HepG2 (cell line): ENCODE data around the gene ZNF488. TPM values are rescaled to one million over a fixed set of nuclear protein-coding genes. Genes with fewer than 3 reads are reported as not detected.

Experiments used
- ATAC-seq: fragments of 200-7000 bp; cut with Tn5 transposase; 3 replicates; pipeline ENCODE4 v1.9.1; 2020; ENCODE audit warnings: mild to moderate bottlenecking, moderate library complexity
- BruUV-seq: library from RNA; stranded (reverse); fragments of 400-500 nt; replicated peaks from 2 replicates; lab custom pipeline; 2021; lab: Mats Ljungman, UMichigan
- CTCF ChIA-PET: fragments of 300-600 bp; formaldehyde crosslinking; extraction: SDS; loops from one replicate; lab custom pipeline; 2021; ENCODE audit warnings: low total read pairs, inconsistent platforms, low intra/inter-chr PET ratio; lab: Yijun Ruan, JAX
- POLR2A ChIA-PET: fragments of 350-600 bp; sonication (Branson Sonifier 250); formaldehyde crosslinking; loops from one replicate; lab custom pipeline; 2020; ENCODE audit warnings: antibody characterized with exemption, inconsistent platforms; lab: Yijun Ruan, JAX
- DNase-seq: peaks from one replicate; pipeline ENCODE4 v3.0.0-alpha.2; 2015; ENCODE audit warnings: low spot score
- FAIRE-seq: peaks from 3 replicates; lab custom pipeline; 2011; peaks lifted over from hg19 to GRCh38; lab: Jason Lieb, UNC
- H2AFZ ChIP-seq: one replicate; pipeline ENCODE4 v1.6.1; 2011; ENCODE audit warnings: low read length, inconsistent platforms
- H3K27ac ChIP-seq: fragments of 300-600 bp; 3 replicates; pipeline ENCODE4 v1.8.0; 2011; ENCODE audit warnings: mixed run types, mild to moderate bottlenecking, mixed read lengths, low read length, inconsistent platforms; ENCODE audit not compliant: insufficient read depth; ENCODE audit errors: extremely low read length
- H3K27me3 ChIP-seq, 2 experiments: fragments of 200-600 bp in 1 of 2; 2 replicates in 1 of 2; 3 replicates in 1 of 2; pipeline versions ENCODE4 v1.6.0 to v1.8.0; 2011; ENCODE audit warnings: low read length in 2 of 2, mild to moderate bottlenecking in 2 of 2, moderate library complexity in 2 of 2, inconsistent platforms in 1 of 2; ENCODE audit not compliant: insufficient read depth in 2 of 2, control insufficient read depth in 1 of 2
- H3K36me3 ChIP-seq, 2 experiments: fragments of 200-600 bp in 1 of 2; replicated peaks in 1 of 2; 2 replicates in 1 of 2; 3 replicates in 1 of 2; pipeline versions ENCODE4 v1.5.1 to v1.8.0; 2011; ENCODE audit warnings: low read length in 2 of 2, inconsistent platforms in 1 of 2; ENCODE audit not compliant: insufficient read depth in 2 of 2, control insufficient read depth in 1 of 2
- H3K4me1 ChIP-seq: 2 replicates; pipeline ENCODE4 v1.5.1; 2012; ENCODE audit warnings: low read length, inconsistent platforms; ENCODE audit not compliant: insufficient read depth
- H3K4me2 ChIP-seq: 2 replicates; pipeline ENCODE4 v1.6.0; 2011; ENCODE audit warnings: low read depth, low read length, inconsistent platforms
- H3K4me3 ChIP-seq, 3 experiments: fragments of 200-600 bp in 1 of 3; sonication (generic), shearing (Covaris generic) in 1 of 3; replicated peaks in 1 of 3; 2 replicates each; pipeline ENCODE4 v1.5.1; 2011 to 2016; ENCODE audit warnings: low read length in 3 of 3, inconsistent platforms in 2 of 3, low read depth in 2 of 3, mild to moderate bottlenecking in 2 of 3, control low read depth in 1 of 3, mixed read lengths in 1 of 3; ENCODE audit not compliant: insufficient read depth in 1 of 3
- H3K79me2 ChIP-seq: one replicate; pipeline ENCODE4 v1.6.1; 2011; ENCODE audit warnings: low read length, inconsistent platforms; ENCODE audit not compliant: insufficient read depth
- H3K9ac ChIP-seq: 2 replicates; pipeline ENCODE4 v1.6.0; 2011; ENCODE audit warnings: mild to moderate bottlenecking, low read depth, low read length, inconsistent platforms; ENCODE audit not compliant: insufficient read depth
- H3K9me3 ChIP-seq: 2 replicates; pipeline ENCODE4 v1.5.1; 2012; ENCODE audit warnings: mild to moderate bottlenecking, low read length
- H4K20me1 ChIP-seq: 2 replicates; pipeline ENCODE4 v1.6.0; 2011; ENCODE audit warnings: inconsistent platforms, mild to moderate bottlenecking, low read length, moderate library complexity; ENCODE audit not compliant: insufficient read depth
- FOXJ3 ChIP-seq: sonication (generic); formaldehyde crosslinking; IDR thresholded peaks from 2 replicates; pipeline ENCODE4 v1.4.0; 2020; ENCODE audit warnings: missing genetic modification reagents, mild to moderate bottlenecking, borderline replicate concordance
- HMG20B ChIP-seq: conservative IDR thresholded peaks from 2 replicates; pipeline ENCODE4 v1.6.1; 2016; ENCODE audit warnings: missing genetic modification reagents, missing compliant biosample characterization
- IRF2 ChIP-seq: IDR thresholded peaks from 2 replicates; pipeline ENCODE4 v1.6.1; 2018; ENCODE audit warnings: missing genetic modification reagents, missing compliant biosample characterization
- TARDBP ChIP-seq: sonication (generic); formaldehyde crosslinking; IDR thresholded peaks from 2 replicates; pipeline ENCODE4 v1.8.0; 2022; ENCODE audit warnings: mild to moderate bottlenecking, missing genetic modification reagents
- ZBTB1 ChIP-seq: sonication (generic); formaldehyde crosslinking; IDR thresholded peaks from 2 replicates; pipeline ENCODE4 v1.4.0; 2020; ENCODE audit warnings: missing genetic modification reagents, borderline replicate concordance
- ZBTB20 ChIP-seq: sonication (generic); formaldehyde crosslinking; IDR thresholded peaks from 2 replicates; pipeline ENCODE4 v1.8.1; 2023; ENCODE audit warnings: missing genetic modification reagents, low read depth, mild to moderate bottlenecking, borderline replicate concordance
- ZNF260 ChIP-seq: sonication (generic); formaldehyde crosslinking; IDR thresholded peaks from 2 replicates; pipeline ENCODE4 v1.4.0; 2020; ENCODE audit warnings: missing genetic modification reagents, low read depth, mild to moderate bottlenecking, borderline replicate concordance
- ZNF337 ChIP-seq: sonication (generic); formaldehyde crosslinking; IDR thresholded peaks from 2 replicates; pipeline ENCODE4 v1.5.1; 2020; ENCODE audit warnings: missing genetic modification reagents, low read depth, mild to moderate bottlenecking, borderline replicate concordance
- ZNF350 ChIP-seq: sonication (generic); formaldehyde crosslinking; IDR thresholded peaks from 2 replicates; pipeline ENCODE4 v1.4.0; 2020; ENCODE audit warnings: mild to moderate bottlenecking, low read depth, missing genetic modification reagents, borderline replicate concordance
- ZNF44 ChIP-seq: sonication (generic); formaldehyde crosslinking; IDR thresholded peaks from 2 replicates; pipeline ENCODE4 v1.5.1; 2020; ENCODE audit warnings: mild to moderate bottlenecking, missing genetic modification reagents
- ZNF557 ChIP-seq: sonication (generic); formaldehyde crosslinking; IDR thresholded peaks from 2 replicates; pipeline ENCODE4 v1.4.0; 2020; ENCODE audit warnings: missing genetic modification reagents
- ZNF589 ChIP-seq: sonication (generic); formaldehyde crosslinking; conservative IDR thresholded peaks from 2 replicates; pipeline ENCODE4 v1.8.0; 2022; ENCODE audit warnings: mild to moderate bottlenecking, moderate library complexity, missing genetic modification reagents
- WGBS: methylation state at CpG from one replicate; pipeline ENCODE4 v1.1.6; 2017; ENCODE audit warnings: low lambda C conversion rate; 5-methylcytosine and 5-hydroxymethylcytosine counted together
- in situ Hi-C: cut with HindIII; loops from 2 replicates; pipeline ENCODE4 v1.10.0; 2017; ENCODE audit warnings: low pct_unique_long_range_greater_than_20kb; ENCODE audit not compliant: extremely low pct_ligation_motif_present
- intact Hi-C: fragments of 100-400 bp; cut with micrococcal nuclease; formaldehyde crosslinking; loops from one replicate; pipeline ENCODE4 v1.10.0; 2022; ENCODE audit not compliant: unreplicated experiment
- polyA plus RNA-seq, 8 experiments: library from polyadenylated mRNA; depleted of rRNA in 3 of 8; stranded (reverse) in 7 of 8; unstranded in 1 of 8; fragments of >200 nt; fragmentation: Illumina TruSeq in 4 of 8; extraction: Trizol in 4 of 8; gene quantifications; 2 replicates each; pipeline versions ENCODE4 v1.2.1 to v1.2.3, GENCODE V29; 2011 to 2016; ENCODE audit warnings: low read depth in 4 of 8, missing spikeins in 1 of 8, mixed read lengths in 1 of 8; ENCODE audit not compliant: insufficient read depth in 1 of 8
- total RNA-seq, 5 experiments: library from RNA; depleted of rRNA; stranded (reverse); fragments of >200 nt; fragmentation: Illumina TruSeq; extraction: Trizol; gene quantifications; 2 replicates each; pipeline ENCODE4 v1.2.3, GENCODE V29; 2016; ENCODE audit warnings: low read depth in 1 of 5
- TF ChIP-seq, protein P1 (sequence below): fragments of 450-650 bp; IDR thresholded peaks from 2 replicates; pipeline ENCODE4 v1.6.1; 2017
- TF ChIP-seq, protein P2 (sequence below): sonication (generic); formaldehyde crosslinking; IDR thresholded peaks from 2 replicates; pipeline ENCODE4 v1.4.0; 2020; ENCODE audit warnings: missing genetic modification reagents, low read depth, mild to moderate bottlenecking, borderline replicate concordance
- TF ChIP-seq, protein P3 (sequence below): sonication (generic); formaldehyde crosslinking; IDR thresholded peaks from 2 replicates; pipeline ENCODE4 v1.4.0; 2020; ENCODE audit warnings: missing genetic modification reagents

ZNF488 gene
- total and polyA plus RNA-seq, 2 of the 13 experiments (the other 11 are each of a cell fraction or from before 2014, with no cell fraction given) = 0.13 to 0.15 TPM

DNA sequence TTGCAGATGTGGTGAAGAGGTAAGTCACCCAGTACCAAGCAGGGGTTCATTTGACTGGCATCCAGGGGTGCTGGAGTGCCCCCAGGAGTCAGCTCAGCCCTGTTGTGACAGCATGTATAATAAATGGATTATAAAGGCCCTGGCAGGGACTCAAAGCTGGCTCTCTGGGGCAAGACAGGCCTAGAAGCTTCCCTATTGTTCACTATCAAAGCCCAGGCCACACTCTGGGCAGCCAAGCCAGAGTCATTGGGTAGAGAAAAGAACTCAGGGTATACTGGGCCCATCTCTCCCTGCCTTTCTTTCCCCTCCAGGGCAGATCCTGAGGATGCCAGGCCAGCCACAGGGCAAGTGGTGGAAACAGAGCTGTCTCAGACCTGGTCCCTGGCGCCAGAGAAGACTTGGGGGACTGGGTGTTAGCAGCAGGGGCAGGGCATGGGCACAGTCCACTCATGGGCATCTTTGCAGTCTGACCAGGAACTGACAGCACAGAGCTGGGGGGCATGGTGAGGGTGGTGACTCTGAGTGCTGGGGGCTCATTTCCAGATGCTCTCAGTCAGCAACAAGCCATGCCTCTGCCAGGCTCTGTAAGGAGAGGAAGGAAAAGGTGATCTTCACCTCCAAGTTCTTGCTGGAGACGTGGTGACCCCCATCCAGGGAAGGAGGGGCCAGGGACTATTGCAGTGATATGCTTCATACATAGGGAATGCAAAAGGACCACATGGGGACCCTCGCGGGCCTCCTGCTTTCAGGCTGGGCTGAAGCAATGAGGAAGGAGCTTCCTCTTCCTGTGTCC lies 24.3 kb downstream of the ZNF488 start:
- H3K4me3 ChIP-seq = no peak overlapping the region
- CTCF ChIA-PET = no interaction called here
- no peaks in the 10 kb centered on the region for H3K79me2 ChIP-seq
- H3K4me1 ChIP-seq = peaks cover 10% of the 10 kb centered on the region; the same call in 1 of the 2 replicates
- ATAC-seq = no peak
- no peaks in the 10 kb centered on the region for H4K20me1 ChIP-seq
- H3K4me2 ChIP-seq = no peak overlapping the region
- in situ Hi-C loops (no loop called here), intact Hi-C loops (no loop called here)
- no peak overlapping the region for H3K9ac ChIP-seq
- H3K9me3 ChIP-seq = no peaks in the 10 kb centered on the region
- BruUV-seq = no TSS peak
- no peaks in the 10 kb centered on the region for H3K36me3 ChIP-seq
- H3K27me3 ChIP-seq = peaks cover 0 to 2% of the 10 kb centered on the region in 2 experiments; a peak in 1 of 5 replicates
- FAIRE-seq = no peak
- no peak for DNase-seq
- POLR2A ChIA-PET = no interaction called here
- TF ChIP-seq ZNF557 (CRISPR knock-in tag) (no peak), ZNF350 (CRISPR knock-in tag) (no peak), TARDBP (CRISPR knock-in tag) (no peak), ZNF260 (CRISPR knock-in tag) (no peak), ZNF589 (CRISPR knock-in tag) (no peak), ZNF337 (CRISPR knock-in tag) (no peak), ZBTB20 (CRISPR knock-in tag) (no peak), ZNF44 (CRISPR knock-in tag) (no peak), FOXJ3 (CRISPR knock-in tag) (no peak), HMG20B (CRISPR knock-in tag) (no peak), IRF2 (CRISPR knock-in tag) (no peak), ZBTB1 (no peak)
- TF ChIP-seq, protein P1, sequence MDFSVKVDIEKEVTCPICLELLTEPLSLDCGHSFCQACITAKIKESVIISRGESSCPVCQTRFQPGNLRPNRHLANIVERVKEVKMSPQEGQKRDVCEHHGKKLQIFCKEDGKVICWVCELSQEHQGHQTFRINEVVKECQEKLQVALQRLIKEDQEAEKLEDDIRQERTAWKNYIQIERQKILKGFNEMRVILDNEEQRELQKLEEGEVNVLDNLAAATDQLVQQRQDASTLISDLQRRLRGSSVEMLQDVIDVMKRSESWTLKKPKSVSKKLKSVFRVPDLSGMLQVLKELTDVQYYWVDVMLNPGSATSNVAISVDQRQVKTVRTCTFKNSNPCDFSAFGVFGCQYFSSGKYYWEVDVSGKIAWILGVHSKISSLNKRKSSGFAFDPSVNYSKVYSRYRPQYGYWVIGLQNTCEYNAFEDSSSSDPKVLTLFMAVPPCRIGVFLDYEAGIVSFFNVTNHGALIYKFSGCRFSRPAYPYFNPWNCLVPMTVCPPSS = no peak
- TF ChIP-seq, protein P2, sequence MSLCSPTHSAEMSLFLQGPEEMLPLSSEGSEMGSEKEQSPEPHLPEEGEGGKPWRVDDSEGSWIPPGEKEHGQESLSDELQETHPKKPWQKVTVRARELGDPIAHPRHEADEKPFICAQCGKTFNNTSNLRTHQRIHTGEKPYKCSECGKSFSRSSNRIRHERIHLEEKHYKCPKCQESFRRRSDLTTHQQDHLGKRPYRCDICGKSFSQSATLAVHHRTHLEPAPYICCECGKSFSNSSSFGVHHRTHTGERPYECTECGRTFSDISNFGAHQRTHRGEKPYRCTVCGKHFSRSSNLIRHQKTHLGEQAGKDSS (CRISPR knock-in tag) = no peak
- TF ChIP-seq, protein P3, sequence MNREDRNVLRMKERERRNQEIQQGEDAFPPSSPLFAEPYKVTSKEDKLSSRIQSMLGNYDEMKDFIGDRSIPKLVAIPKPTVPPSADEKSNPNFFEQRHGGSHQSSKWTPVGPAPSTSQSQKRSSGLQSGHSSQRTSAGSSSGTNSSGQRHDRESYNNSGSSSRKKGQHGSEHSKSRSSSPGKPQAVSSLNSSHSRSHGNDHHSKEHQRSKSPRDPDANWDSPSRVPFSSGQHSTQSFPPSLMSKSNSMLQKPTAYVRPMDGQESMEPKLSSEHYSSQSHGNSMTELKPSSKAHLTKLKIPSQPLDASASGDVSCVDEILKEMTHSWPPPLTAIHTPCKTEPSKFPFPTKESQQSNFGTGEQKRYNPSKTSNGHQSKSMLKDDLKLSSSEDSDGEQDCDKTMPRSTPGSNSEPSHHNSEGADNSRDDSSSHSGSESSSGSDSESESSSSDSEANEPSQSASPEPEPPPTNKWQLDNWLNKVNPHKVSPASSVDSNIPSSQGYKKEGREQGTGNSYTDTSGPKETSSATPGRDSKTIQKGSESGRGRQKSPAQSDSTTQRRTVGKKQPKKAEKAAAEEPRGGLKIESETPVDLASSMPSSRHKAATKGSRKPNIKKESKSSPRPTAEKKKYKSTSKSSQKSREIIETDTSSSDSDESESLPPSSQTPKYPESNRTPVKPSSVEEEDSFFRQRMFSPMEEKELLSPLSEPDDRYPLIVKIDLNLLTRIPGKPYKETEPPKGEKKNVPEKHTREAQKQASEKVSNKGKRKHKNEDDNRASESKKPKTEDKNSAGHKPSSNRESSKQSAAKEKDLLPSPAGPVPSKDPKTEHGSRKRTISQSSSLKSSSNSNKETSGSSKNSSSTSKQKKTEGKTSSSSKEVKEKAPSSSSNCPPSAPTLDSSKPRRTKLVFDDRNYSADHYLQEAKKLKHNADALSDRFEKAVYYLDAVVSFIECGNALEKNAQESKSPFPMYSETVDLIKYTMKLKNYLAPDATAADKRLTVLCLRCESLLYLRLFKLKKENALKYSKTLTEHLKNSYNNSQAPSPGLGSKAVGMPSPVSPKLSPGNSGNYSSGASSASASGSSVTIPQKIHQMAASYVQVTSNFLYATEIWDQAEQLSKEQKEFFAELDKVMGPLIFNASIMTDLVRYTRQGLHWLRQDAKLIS (CRISPR knock-in tag) = no peak
- no peak overlapping the region for H3K27ac ChIP-seq
- H2AFZ ChIP-seq = no peak overlapping the region
- WGBS = 0% methylated on average over 2 of the region's 4 CpGs
